Muscle layer of colon (tissue), 2 donors: ENCODE results near the gene WASF2.
"Not testable (repeated sequence)": the region's sequence is repeated elsewhere in the genome, so short reads cannot be mapped to it uniquely, and the experiment has no call there.

Experiments used
- H3K27ac ChIP-seq: one replicate; pipeline ENCODE4 v1.7.0; 2013; ENCODE audit warnings: low read depth, mild to moderate bottlenecking, low read length, moderate library complexity
- H3K27me3 ChIP-seq, 2 donors: one replicate each; pipeline ENCODE4 v1.7.0; 2013; ENCODE audit warnings: low read length in 2 of 2, mild to moderate bottlenecking in 2 of 2; ENCODE audit not compliant: insufficient read depth in 2 of 2, control insufficient read depth in 1 of 2
- H3K36me3 ChIP-seq: one replicate; pipeline ENCODE4 v1.7.0; 2013; ENCODE audit warnings: mild to moderate bottlenecking, low read length; ENCODE audit not compliant: insufficient read depth
- H3K4me1 ChIP-seq: one replicate; pipeline ENCODE4 v1.7.0; 2013; ENCODE audit warnings: mild to moderate bottlenecking, low read length; ENCODE audit not compliant: insufficient read depth
- H3K4me3 ChIP-seq, 2 donors: one replicate each; pipeline ENCODE4 v1.7.0; 2013; ENCODE audit warnings: low read length in 2 of 2, low read depth in 1 of 2, mild to moderate bottlenecking in 1 of 2, moderate library complexity in 1 of 2
- H3K9ac ChIP-seq: one replicate; pipeline ENCODE4 v1.7.0; 2013; ENCODE audit warnings: low read length
- H3K9me3 ChIP-seq: one replicate; pipeline ENCODE4 v1.7.0; 2013; ENCODE audit warnings: mild to moderate bottlenecking, low read length
- donor health status: abdominal sarcoma.
- donor health status: Adenocarcinoma of cecum.

The WASF2 gene

DNA sequence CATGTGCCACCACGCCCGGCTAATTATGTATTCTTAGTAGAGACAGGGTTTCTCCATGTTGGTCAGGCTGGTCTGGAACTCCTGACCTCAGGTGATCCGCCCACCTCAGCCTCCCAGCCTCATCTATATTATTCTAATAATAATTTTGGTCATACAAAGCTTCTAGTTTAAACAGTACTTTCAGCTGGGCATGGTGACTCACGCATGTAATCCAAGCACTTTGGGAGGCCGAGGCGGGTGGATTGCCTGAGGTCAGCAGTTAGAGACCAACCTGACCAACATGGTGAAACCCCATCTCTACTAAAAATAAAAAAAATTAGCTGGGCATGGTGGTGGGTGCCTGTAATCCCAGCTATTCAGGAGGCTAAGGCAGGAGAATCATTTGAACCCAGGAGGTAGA is 26.1 kb downstream of the WASF2 start:
- not testable (repeated sequence) for H3K9me3 ChIP-seq, H3K27me3 ChIP-seq, H3K9ac ChIP-seq, H3K36me3 ChIP-seq, H3K4me3 ChIP-seq, H3K27ac ChIP-seq
- peaks cover 23% of the 10 kb centered on the region for H3K4me1 ChIP-seq

- peaks cover 27% of the 10 kb centered on the region for H3K4me1 ChIP-seq
- H3K27ac ChIP-seq, H3K9me3 ChIP-seq, H3K9ac ChIP-seq, H3K4me3 ChIP-seq, H3K36me3 ChIP-seq, H3K27me3 ChIP-seq: not testable (repeated sequence)
Observed at GRCh38 chr1:27458521-27458920, 31.4 kb downstream of the WASF2 start.

DNA sequence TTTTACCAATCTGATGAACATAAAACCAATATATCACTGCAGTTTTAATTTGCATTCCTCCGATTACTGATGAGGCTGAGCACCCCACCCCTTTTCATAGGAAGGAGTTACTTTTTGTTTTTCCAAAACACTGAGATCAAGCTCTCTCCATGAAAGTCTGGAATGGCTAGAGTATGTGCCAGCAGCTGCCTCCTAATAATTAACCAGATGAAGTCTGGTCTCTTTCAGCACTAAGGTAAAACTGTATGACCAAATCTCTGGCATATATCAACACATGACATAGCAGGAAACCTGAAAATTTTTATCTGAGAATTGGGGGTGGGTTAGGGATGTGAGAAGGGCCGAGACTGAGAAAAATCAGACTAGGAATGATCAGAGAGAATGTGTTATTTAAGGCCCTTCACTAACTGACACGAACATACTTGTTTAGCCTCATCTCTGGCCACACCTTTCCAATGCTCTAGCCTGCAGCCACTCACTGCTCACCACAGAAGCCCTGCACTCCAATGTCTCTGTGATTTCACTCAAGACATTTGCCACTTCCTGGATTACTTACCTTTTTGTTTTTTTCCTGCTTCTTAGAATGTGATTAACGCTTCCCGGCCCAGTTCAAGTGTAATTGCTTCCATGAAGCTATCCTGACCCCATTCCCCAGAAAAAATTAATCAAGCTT is 34.7 kb downstream of the WASF2 start:
- Histone ChIP-seq H3K4me3 (no peak overlapping the region), H3K27me3 (no peaks in the 10 kb centered on the region), H3K27ac (peak overlapping the region; percentile 53), H3K4me1 (peaks cover 33% of the 10 kb centered on the region), H3K9me3 (no peaks in the 10 kb centered on the region), H3K9ac (no peak overlapping the region), H3K36me3 (no peaks in the 10 kb centered on the region)

DNA sequence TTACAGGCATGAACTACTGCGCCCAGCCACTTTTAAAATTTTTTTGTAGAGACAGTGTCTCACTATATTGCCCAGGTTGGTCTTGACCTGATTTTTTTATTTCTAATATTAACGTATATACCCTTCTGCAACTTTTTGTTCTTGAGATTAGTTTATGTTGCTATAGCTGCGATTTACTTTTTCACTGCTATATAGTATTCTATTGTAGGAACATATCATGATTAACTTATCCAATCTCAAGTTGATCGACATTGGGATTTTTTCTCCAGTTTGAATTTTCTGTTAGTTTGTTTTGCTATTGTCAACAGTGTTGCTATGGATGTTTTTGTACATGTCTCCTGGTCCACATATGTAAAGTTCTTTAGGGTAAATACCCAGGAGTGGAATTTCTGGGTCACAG is 35.4 kb downstream of the WASF2 start:
- no peaks in the 10 kb centered on the region for H3K27me3 ChIP-seq
- H3K27ac ChIP-seq = no peak overlapping the region
- no peaks in the 10 kb centered on the region for H3K36me3 ChIP-seq
- peaks cover 28% of the 10 kb centered on the region for H3K4me1 ChIP-seq
- H3K9ac ChIP-seq = no peak overlapping the region
- no peak overlapping the region for H3K4me3 ChIP-seq
- H3K9me3 ChIP-seq = no peaks in the 10 kb centered on the region

DNA sequence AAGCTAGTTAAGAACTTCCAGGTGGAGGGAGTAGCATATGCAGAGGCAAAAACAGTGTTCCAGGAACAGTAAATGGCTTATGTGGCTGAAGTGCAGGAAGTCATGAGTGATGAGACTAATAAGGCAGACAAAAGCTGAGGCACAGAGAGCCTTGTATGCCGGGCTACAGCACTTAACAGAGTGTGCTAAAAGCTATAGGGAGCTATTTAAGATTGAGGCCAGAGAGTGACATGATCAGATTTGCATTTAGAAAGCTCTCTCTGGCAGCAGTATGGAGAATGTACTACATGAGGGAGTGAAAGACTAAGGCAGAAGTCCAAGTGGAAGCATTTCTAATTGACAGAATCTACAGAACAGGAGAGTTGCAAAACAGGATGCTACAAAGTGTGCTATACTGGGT is 38.6 kb downstream of the WASF2 start:
- Histone ChIP-seq H3K4me1 (peaks cover 32% of the 10 kb centered on the region), H3K27ac (no peak overlapping the region), H3K36me3 (no peaks in the 10 kb centered on the region), H3K4me3 (no peak overlapping the region), H3K9ac (no peak overlapping the region), H3K27me3 (no peaks in the 10 kb centered on the region), H3K9me3 (no peaks in the 10 kb centered on the region)

DNA sequence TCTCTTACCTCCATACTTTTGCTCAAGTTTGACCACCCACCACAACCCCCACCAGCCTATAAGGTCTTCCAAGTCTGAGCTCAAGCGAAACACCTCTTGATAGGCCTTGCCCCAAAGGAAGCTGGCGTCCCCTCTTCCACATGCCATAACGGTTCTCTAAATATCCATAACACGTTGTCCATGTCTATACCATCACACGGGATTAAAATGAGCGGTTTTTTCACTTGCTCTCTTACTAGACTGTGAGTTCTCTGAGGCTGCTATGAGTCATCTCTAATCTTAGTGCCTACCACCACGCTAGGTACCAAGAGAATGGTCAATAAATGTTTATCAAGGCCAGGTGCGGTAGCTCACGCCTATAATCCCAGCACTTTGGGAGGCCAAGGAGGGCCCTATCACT is 41.0 kb downstream of the WASF2 start:
- no peaks in the 10 kb centered on the region for H3K9me3 ChIP-seq
- H3K27me3 ChIP-seq = no peaks in the 10 kb centered on the region
- H3K36me3 ChIP-seq = no peaks in the 10 kb centered on the region
- H3K4me3 ChIP-seq = no peak overlapping the region
- peaks cover 34% of the 10 kb centered on the region for H3K4me1 ChIP-seq
- H3K27ac ChIP-seq = no peak overlapping the region
- H3K9ac ChIP-seq = no peak overlapping the region

GRCh38 chr1:27447883-27448282 is 42.1 kb downstream of the WASF2 start:
- Histone ChIP-seq H3K4me1 (peaks cover 34% of the 10 kb centered on the region), H3K4me3 (no peak overlapping the region), H3K9ac (no peak overlapping the region), H3K9me3 (no peaks in the 10 kb centered on the region), H3K27me3 (no peaks in the 10 kb centered on the region), H3K36me3 (no peaks in the 10 kb centered on the region), H3K27ac (no peak overlapping the region)

GRCh38 chr1:27447399-27447798 is 42.6 kb downstream of the WASF2 start:
- no peaks in the 10 kb centered on the region for H3K9me3 ChIP-seq
- H3K27me3 ChIP-seq = no peaks in the 10 kb centered on the region
- H3K36me3 ChIP-seq = no peaks in the 10 kb centered on the region
- H3K4me1 ChIP-seq = peaks cover 34% of the 10 kb centered on the region
- no peak overlapping the region for H3K9ac ChIP-seq
- H3K4me3 ChIP-seq = no peak overlapping the region
- no peak overlapping the region for H3K27ac ChIP-seq

DNA sequence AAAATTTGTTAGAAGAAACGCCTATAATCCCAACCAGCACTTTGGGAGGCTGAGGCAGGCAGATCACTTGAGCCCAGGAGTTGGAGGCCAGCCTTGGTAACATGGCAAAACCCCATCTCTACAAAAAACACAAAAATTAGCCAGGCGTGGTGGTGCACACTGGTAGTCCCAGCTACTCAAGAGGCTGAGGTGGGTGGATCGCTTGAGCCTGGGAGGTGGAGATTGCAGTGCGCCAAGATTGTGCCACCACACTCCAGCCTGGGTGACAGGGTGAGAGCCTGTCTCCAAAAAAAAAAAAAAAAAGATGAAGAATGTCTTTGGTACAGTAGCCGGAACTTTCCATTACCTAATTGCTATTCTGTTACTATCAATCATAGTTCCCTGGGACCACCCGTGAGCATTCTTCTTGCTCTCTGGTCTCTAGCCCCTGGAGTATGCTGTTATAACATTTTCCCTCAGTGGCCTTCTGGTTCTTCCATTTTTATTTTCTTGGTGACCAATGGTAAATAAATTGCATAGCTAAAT is 43.4 kb downstream of the WASF2 start:
- H3K4me3 ChIP-seq = no peak overlapping the region
- no peak overlapping the region for H3K27ac ChIP-seq
- no peaks in the 10 kb centered on the region for H3K9me3 ChIP-seq
- no peak overlapping the region for H3K9ac ChIP-seq
- H3K4me1 ChIP-seq = peaks cover 29% of the 10 kb centered on the region
- no peaks in the 10 kb centered on the region for H3K36me3 ChIP-seq
- no peaks in the 10 kb centered on the region for H3K27me3 ChIP-seq

DNA sequence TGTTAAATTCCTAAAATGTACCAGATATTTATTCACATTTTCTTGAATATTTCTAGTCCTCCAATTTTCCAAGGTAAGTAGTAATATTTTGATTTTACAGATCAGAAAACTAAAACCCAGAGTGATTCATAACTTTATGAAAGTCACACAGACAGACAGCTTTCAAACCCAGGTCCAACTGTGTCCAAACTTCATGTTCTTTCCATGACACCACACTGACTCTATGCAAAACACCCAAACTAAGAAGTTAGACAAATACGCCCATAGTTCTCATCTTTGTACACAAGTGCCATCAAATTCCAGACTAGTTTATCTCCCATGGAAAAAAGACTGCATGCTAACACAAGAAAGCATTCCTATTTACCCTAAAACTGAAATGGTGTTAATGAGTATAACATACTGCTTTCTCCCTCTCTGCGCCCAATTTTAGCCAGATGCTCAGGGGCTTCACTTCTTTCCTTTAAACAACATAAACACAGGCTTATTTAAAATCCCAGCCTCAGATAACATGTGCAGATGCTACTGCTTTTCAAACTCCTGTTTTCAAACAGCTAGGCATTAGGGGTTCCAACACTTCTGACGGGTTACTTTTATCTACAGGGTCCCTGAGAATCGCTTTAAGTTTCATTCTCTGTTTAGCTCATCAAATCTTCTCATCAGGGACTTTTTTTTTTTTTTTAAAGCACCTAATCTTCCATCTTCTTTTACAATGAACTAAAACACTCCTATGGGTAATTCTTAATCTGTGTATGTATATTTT is 44.6 kb downstream of the WASF2 start:
- Histone ChIP-seq H3K9ac (no peak overlapping the region), H3K27me3 (no peaks in the 10 kb centered on the region), H3K9me3 (no peaks in the 10 kb centered on the region), H3K4me3 (no peak overlapping the region), H3K27ac (no peak overlapping the region), H3K4me1 (peaks cover 23% of the 10 kb centered on the region), H3K36me3 (no peaks in the 10 kb centered on the region)

DNA sequence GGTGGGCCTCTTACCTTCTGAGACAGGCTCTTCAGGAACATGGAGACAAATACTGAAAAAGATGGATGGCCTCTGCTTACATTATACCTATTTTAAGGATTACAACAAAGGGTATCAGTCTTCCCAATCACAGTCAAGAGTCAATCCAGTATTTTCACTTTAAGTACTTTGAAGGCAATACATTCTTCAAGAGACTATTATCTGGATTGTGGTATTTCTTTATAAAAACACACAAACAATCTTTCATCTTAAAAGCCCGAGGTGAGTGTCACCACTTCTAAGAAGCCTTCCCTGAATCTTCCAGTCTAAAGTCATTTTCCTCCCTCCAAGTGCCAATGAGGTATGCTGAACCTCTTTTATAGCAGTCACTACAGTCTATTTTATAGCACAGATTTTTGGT is 45.3 kb downstream of the WASF2 start:
- Histone ChIP-seq H3K27ac (no peak overlapping the region), H3K27me3 (no peaks in the 10 kb centered on the region), H3K4me3 (no peak overlapping the region), H3K4me1 (peaks cover 24% of the 10 kb centered on the region), H3K9me3 (no peaks in the 10 kb centered on the region), H3K36me3 (no peaks in the 10 kb centered on the region), H3K9ac (no peak overlapping the region)

- Histone ChIP-seq H3K9ac (no peak overlapping the region), H3K27ac (no peak overlapping the region), H3K27me3 (no peaks in the 10 kb centered on the region), H3K36me3 (no peaks in the 10 kb centered on the region), H3K4me3 (no peak overlapping the region), H3K4me1 (peaks cover 50% of the 10 kb centered on the region), H3K9me3 (no peaks in the 10 kb centered on the region)
Observed at GRCh38 chr1:27439150-27439549, 50.8 kb downstream of the WASF2 start.
